ENCODE results near the gene KRTAP10-9. TPM values are rescaled to one million over a fixed set of nuclear protein-coding genes. Genes with fewer than 3 reads are reported as not detected.
"Not testable (repeated sequence)": the region's sequence is repeated elsewhere in the genome, so short reads cannot be mapped to it uniquely, and the experiment has no call there.

KRTAP10-9 gene
- polyA plus RNA-seq (2012; ENCODE audit: insufficient read length, low read depth): not detected

GRCh38 chr21:44626673-44627143 is at the start of gene KRTAP10-9:
TSS of gene KRTAP10-9 (plus strand) at chr21:44627093. CDS start at chr21:44627172, 79 bp downstream.
- TF ChIP-seq FOXP2 (optimal IDR thresholded peaks at IDR 0.05; ENCODE audit: borderline replicate concordance, extremely low read depth, extremely low read length, insufficient read depth): no peak
- no peak for TF ChIP-seq POLR2AphosphoS5 (IDR thresholded peaks at IDR 0.05; ENCODE audit: low read depth, low read length)
- no peak for TF ChIP-seq TAF1 (IDR thresholded peaks at IDR 0.05; ENCODE audit: borderline replicate concordance, insufficient read depth, low read length)
- TF ChIP-seq REST (IDR thresholded peaks at IDR 0.05; ENCODE audit: insufficient read depth in 1 of 2, low read depth in 2 of 2, low read length in 2 of 2): no peak
- TF ChIP-seq SIN3A (IDR thresholded peaks at IDR 0.05; ENCODE audit: borderline replicate concordance, insufficient read depth, low read length): no peak

- TF ChIP-seq SIN3A (IDR thresholded peaks at IDR 0.05; ENCODE audit: borderline replicate concordance, insufficient read depth, low read length): no peak
- no peak for TF ChIP-seq POLR2AphosphoS5 (IDR thresholded peaks at IDR 0.05; ENCODE audit: low read depth, low read length)
- no peak for TF ChIP-seq TAF1 (IDR thresholded peaks at IDR 0.05; ENCODE audit: borderline replicate concordance, insufficient read depth, low read length)
These were observed 48.4 kb upstream of the KRTAP10-9 start for GRCh38 chr21:44578371-44579055.

GRCh38 chr21:44579056-44579832 is 47.6 kb upstream of the KRTAP10-9 start:
- TF ChIP-seq FOXP2 (optimal IDR thresholded peaks at IDR 0.05; ENCODE audit: borderline replicate concordance, extremely low read depth, extremely low read length, insufficient read depth) (no peak), TAF1 (IDR thresholded peaks at IDR 0.05; ENCODE audit: borderline replicate concordance, insufficient read depth, low read length) (no peak), POLR2AphosphoS5 (IDR thresholded peaks at IDR 0.05; ENCODE audit: low read depth, low read length) (no peak), REST (IDR thresholded peaks at IDR 0.05; ENCODE audit: insufficient read depth in 1 of 2, low read depth in 2 of 2, low read length in 2 of 2) (no peak), SIN3A (IDR thresholded peaks at IDR 0.05; ENCODE audit: borderline replicate concordance, insufficient read depth, low read length) (no peak)

GRCh38 chr21:44579833-44580144 is 47.1 kb upstream of the KRTAP10-9 start:
- TF ChIP-seq POLR2AphosphoS5 (IDR thresholded peaks at IDR 0.05; ENCODE audit: low read depth, low read length): no peak
- TF ChIP-seq TAF1 (IDR thresholded peaks at IDR 0.05; ENCODE audit: borderline replicate concordance, insufficient read depth, low read length): no peak
- no peak for TF ChIP-seq FOXP2 (optimal IDR thresholded peaks at IDR 0.05; ENCODE audit: borderline replicate concordance, extremely low read depth, extremely low read length, insufficient read depth)
- TF ChIP-seq SIN3A (IDR thresholded peaks at IDR 0.05; ENCODE audit: borderline replicate concordance, insufficient read depth, low read length): no peak
- no peak for TF ChIP-seq REST (IDR thresholded peaks at IDR 0.05; ENCODE audit: insufficient read depth in 1 of 2, low read depth in 2 of 2, low read length in 2 of 2)

GRCh38 chr21:44580231-44580821 is 46.6 kb upstream of the KRTAP10-9 start, which contains the start of gene KRTAP10-5:
TSS of gene KRTAP10-5 (minus strand) at chr21:44580604. CDS start at chr21:44580578, 26 bp downstream.
- TF ChIP-seq SIN3A (IDR thresholded peaks at IDR 0.05; ENCODE audit: borderline replicate concordance, insufficient read depth, low read length); REST (IDR thresholded peaks at IDR 0.05; ENCODE audit: insufficient read depth in 1 of 2, low read depth in 2 of 2, low read length in 2 of 2); TAF1 (IDR thresholded peaks at IDR 0.05; ENCODE audit: borderline replicate concordance, insufficient read depth, low read length): not testable (repeated sequence)
